Uterus (tissue), 4 donors: ENCODE results near the gene CDH13. TPM values are rescaled to one million over a fixed set of nuclear protein-coding genes. Genes with fewer than 3 reads are reported as not detected.

Experiments
- DNase-seq, 2 donors: peaks; one replicate each; pipeline ENCODE4 v3.0.0-alpha.2; 2019 to 2020
- H3K27ac ChIP-seq, 2 donors: fragments of 200-600 bp; sonication (generic); 1 replicate in 1 of 2; 2 replicates in 1 of 2; pipeline ENCODE4 v1.5.1; 2016 to 2018
- H3K27me3 ChIP-seq, 2 donors: fragments of 200-600 bp; sonication (generic); one replicate each; pipeline ENCODE4 v1.5.1; 2018 to 2019; ENCODE audit warnings: control low read depth in 1 of 2
- H3K36me3 ChIP-seq, 2 donors: fragments of 200-600 bp; sonication (generic); one replicate each; pipeline ENCODE4 v1.5.1; 2019; ENCODE audit warnings: control low read depth in 1 of 2
- H3K4me1 ChIP-seq, 2 donors: fragments of 200-600 bp; sonication (generic); one replicate each; pipeline ENCODE4 v1.5.1; 2018 to 2019; ENCODE audit warnings: control low read depth in 1 of 2
- H3K4me3 ChIP-seq, 2 donors: fragments of 200-600 bp; sonication (generic); 1 replicate in 1 of 2; 2 replicates in 1 of 2; pipeline ENCODE4 v1.5.1; 2018 to 2019; ENCODE audit warnings: mild to moderate bottlenecking in 1 of 2
- H3K9me3 ChIP-seq, 2 donors: fragments of 200-600 bp; sonication (generic); one replicate each; pipeline ENCODE4 v1.5.1; 2019; ENCODE audit warnings: control low read depth in 1 of 2
- POLR2A ChIP-seq, 2 donors: fragments of 450-650 bp; IDR thresholded peaks; one replicate each; pipeline ENCODE4 v1.6.1; 2016; ENCODE audit warnings: antibody characterized with exemption in 2 of 2, mild to moderate bottlenecking in 1 of 2, moderate library complexity in 1 of 2
- intact Hi-C: fragments of 100-400 bp; cut with DNase I; formaldehyde crosslinking; loops from one replicate; pipeline ENCODE4 v1.15.1; 2023; ENCODE audit warnings: low total_unique reads
- total RNA-seq, 4 donors: library from RNA; depleted of rRNA in 3 of 4; stranded (reverse); fragments of >200 nt in 3 of 4; gene quantifications; one replicate each; pipeline versions ENCODE4 v1.1.0 to v1.2.4, GENCODE V29; 2014 to 2023
- TF ChIP-seq, protein P1 (sequence below), 4 experiments: fragments of 200-600 bp in 2 of 4; fragments of 450-650 bp in 2 of 4; sonication (generic) in 2 of 4; IDR thresholded peaks; one replicate each; pipeline ENCODE4 v1.5.1; 2016 to 2019; ENCODE audit warnings: antibody characterized with exemption in 4 of 4, mild to moderate bottlenecking in 2 of 4, moderate library complexity in 1 of 4
- donor health status: DM: yes; HTN: yes; CAD: no.

CDH13 gene
- total RNA-seq, 4 donors from 2014 or later, result 49.1 to 99.4 (median 82.7) TPM

DNA sequence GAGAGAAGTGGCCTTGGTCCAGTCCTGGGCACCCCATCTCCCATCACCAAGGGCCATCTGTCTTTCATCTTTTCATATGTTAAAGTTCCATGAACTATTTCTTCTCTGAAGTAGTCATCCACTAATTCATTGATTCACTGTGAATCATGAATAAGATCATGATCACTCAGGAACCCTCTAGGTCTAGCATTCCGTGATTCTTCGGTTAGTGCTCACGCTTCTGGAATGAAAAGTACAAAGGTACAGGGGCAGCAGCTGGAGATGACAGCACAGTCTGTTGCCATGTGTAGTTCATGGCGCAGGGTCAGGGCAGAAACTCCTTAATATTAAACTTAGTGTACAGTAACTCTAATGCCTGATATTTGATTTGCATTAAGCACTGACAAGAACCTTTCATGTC, 127.1 kb downstream of the CDH13 start:
- intact Hi-C loops, result no loop called here
- no peak for TF ChIP-seq POLR2A (IDR thresholded peaks at IDR 0.05)
- TF ChIP-seq, protein P1, sequence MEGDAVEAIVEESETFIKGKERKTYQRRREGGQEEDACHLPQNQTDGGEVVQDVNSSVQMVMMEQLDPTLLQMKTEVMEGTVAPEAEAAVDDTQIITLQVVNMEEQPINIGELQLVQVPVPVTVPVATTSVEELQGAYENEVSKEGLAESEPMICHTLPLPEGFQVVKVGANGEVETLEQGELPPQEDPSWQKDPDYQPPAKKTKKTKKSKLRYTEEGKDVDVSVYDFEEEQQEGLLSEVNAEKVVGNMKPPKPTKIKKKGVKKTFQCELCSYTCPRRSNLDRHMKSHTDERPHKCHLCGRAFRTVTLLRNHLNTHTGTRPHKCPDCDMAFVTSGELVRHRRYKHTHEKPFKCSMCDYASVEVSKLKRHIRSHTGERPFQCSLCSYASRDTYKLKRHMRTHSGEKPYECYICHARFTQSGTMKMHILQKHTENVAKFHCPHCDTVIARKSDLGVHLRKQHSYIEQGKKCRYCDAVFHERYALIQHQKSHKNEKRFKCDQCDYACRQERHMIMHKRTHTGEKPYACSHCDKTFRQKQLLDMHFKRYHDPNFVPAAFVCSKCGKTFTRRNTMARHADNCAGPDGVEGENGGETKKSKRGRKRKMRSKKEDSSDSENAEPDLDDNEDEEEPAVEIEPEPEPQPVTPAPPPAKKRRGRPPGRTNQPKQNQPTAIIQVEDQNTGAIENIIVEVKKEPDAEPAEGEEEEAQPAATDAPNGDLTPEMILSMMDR (IDR thresholded peaks at IDR 0.05), result no peak

DNA sequence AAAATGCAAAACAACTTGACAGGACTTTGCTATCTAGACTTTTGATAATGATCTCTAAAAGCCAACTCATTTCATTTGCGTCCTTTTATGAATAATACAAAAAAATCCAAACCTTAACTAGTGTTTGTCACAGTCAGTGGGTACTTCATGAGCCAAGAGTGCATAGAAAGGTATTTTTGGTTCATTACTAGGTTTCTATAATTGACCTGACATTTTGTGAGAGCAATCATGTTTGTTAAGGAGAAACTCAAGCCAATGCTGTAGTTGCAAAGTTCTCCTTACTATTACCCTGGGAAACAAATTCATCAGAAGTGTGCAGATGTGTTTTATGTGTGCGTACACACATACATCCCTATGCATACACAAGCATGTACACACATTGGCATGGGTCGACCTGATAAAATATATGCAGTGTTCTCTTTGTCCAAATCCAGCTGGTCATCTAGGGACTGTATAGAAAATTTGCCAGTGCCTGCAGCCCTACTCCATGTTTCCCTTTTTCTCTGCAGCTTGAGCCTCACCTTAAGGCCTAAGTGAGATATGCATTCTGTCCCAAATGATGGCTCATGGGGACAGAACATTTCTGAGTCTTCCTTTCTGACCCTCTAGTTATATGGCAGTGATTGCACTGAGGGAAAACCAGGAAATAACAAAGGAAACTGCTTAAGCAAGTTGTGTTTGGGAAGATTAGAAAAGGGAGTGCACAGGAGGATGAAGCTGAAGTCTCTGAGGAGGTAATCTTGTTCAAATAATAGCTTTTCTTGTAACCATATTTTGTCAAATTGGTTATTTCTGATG, 128.1 kb downstream of the CDH13 start:
- no peak for TF ChIP-seq POLR2A (IDR thresholded peaks at IDR 0.05)
- TF ChIP-seq, protein P1 (IDR thresholded peaks at IDR 0.05), result no peak
- H3K36me3 ChIP-seq, result no peaks in the 10 kb centered on the region
- H3K4me1 ChIP-seq, result no peaks in the 10 kb centered on the region
- no peak overlapping the region for H3K4me3 ChIP-seq
- no peaks in the 10 kb centered on the region for H3K9me3 ChIP-seq
- no peak overlapping the region for H3K27ac ChIP-seq
- no peaks in the 10 kb centered on the region for H3K27me3 ChIP-seq
- intact Hi-C loops, result no loop called here
- no peak for DNase-seq

More for the DNA sequence above, 127.1 kb downstream of the CDH13 start:
- no peaks in the 10 kb centered on the region for H3K4me1 ChIP-seq
- no peak overlapping the region for H3K27ac ChIP-seq
- no peak overlapping the region for H3K4me3 ChIP-seq
- H3K27me3 ChIP-seq, result no peaks in the 10 kb centered on the region
- no peaks in the 10 kb centered on the region for H3K9me3 ChIP-seq
- no peaks in the 10 kb centered on the region for H3K36me3 ChIP-seq
- no peak for DNase-seq

DNA sequence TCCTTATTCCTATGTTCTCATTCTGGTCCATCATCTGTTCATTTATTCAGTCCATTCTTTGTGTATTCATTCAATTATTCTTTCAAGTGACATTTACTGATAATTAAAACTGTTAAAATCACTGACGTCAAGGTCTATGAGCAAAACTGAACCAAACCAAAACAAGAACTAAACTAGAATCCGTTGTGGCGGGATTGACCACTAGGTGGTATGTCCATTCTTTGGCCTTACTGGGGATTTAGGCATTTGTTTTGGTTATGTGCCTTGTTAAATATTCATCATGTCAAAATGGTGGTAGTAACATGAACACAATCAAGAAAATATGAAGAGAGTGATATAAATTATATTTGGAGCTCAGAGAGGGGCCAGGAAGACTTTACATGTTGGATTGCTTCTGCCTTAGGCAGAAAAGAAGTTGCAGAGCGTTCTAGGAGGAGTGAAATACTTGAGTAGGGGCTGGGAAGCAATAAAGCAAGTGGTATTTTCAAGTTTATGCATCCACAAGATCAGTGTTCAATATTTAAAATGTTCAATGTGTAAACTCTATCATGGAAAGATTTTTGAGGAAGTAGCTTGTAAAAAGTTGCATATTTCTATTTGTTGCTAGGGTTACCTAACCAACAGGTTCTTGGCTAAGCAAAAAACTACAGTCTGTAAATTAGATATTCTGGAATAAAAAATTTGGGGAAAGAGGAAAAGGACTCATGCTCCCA, 129.0 kb downstream of the CDH13 start:
- no peak overlapping the region for H3K4me3 ChIP-seq
- H3K27ac ChIP-seq, result no peak overlapping the region
- no peaks in the 10 kb centered on the region for H3K27me3 ChIP-seq
- TF ChIP-seq, protein P1 (IDR thresholded peaks at IDR 0.05), result no peak
- TF ChIP-seq POLR2A (IDR thresholded peaks at IDR 0.05), result no peak
- H3K36me3 ChIP-seq, result no peaks in the 10 kb centered on the region
- H3K9me3 ChIP-seq, result no peaks in the 10 kb centered on the region
- no peaks in the 10 kb centered on the region for H3K4me1 ChIP-seq
- DNase-seq, result no peak
- intact Hi-C loops, result no loop called here

DNA sequence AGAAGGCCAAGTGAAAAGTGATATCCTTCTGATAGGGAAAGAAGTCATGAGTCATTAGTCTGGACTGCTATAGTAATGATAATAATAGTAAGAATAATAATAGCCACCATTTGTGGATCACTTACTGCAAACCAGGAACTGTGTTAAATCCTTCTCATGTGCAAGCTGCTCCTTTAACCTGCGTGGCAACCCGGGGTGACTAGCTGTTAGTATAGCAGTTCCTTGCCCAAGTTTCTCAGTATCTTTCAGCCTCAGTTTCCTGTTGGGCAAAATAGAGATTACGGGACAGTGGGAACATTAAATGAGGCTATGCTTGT, 129.5 kb downstream of the CDH13 start:
- Histone ChIP-seq H3K27me3 (no peaks in the 10 kb centered on the region), H3K4me3 (no peak overlapping the region), H3K36me3 (no peaks in the 10 kb centered on the region), H3K9me3 (no peaks in the 10 kb centered on the region), H3K27ac (no peak overlapping the region), H3K4me1 (no peaks in the 10 kb centered on the region)
- TF ChIP-seq, protein P1 (IDR thresholded peaks at IDR 0.05), result no peak
- no peak for TF ChIP-seq POLR2A (IDR thresholded peaks at IDR 0.05)
- intact Hi-C loops, result no loop called here
- no peak for DNase-seq

DNA sequence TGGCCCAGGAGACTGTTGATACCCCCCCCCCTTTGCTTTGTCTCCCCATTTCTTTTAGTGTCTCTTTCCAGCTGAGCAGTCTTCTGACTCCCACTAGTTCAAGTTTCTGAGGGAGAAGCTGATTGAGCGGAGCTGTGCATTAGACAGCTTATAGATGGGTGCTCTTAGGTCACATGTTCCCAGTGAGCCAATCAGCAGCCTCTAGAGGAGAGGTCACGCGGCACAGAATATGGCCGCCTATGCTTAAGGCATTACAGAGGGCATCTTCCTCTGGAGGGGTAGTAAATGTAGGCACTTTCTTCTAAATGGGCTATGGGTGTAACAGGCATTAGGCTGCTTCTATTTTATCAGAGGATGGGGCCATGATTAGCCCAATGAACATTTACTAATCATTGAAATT, 131.6 kb downstream of the CDH13 start:
- H3K27me3 ChIP-seq, result no peaks in the 10 kb centered on the region
- no peak for DNase-seq
- H3K36me3 ChIP-seq, result no peaks in the 10 kb centered on the region
- H3K4me3 ChIP-seq, result no peak overlapping the region
- intact Hi-C loops, result no loop called here
- TF ChIP-seq, protein P1 (IDR thresholded peaks at IDR 0.05), result no peak
- no peak for TF ChIP-seq POLR2A (IDR thresholded peaks at IDR 0.05)
- H3K4me1 ChIP-seq, result no peaks in the 10 kb centered on the region
- H3K27ac ChIP-seq, result no peak overlapping the region
- no peaks in the 10 kb centered on the region for H3K9me3 ChIP-seq
